NCI-H146 (cell line): ENCODE results near the gene ESRRG.
"Not testable (repeated sequence)": the region's sequence is repeated elsewhere in the genome, so short reads cannot be mapped to it uniquely, and the experiment has no call there.

Experiments
- DNase-seq: peaks from one replicate; lab custom pipeline; 2025; lab: John Stamatoyannopoulos, UW

The ESRRG gene

GRCh38 chr1:216704065-216704464, 19.2 kb downstream of the ESRRG start:
- not testable (repeated sequence) for DNase-seq

GRCh38 chr1:216702170-216702569, 21.1 kb downstream of the ESRRG start:
- no peak for DNase-seq

- no peak for DNase-seq
Measured at GRCh38 chr1:216700779-216701178, 22.4 kb downstream of the ESRRG start.

- DNase-seq, result no peak
Measured at GRCh38 chr1:216691710-216692109, 31.5 kb downstream of the ESRRG start.

GRCh38 chr1:216690603-216691002, 32.6 kb downstream of the ESRRG start:
- DNase-seq, result no peak

- DNase-seq, result no peak
Measured at GRCh38 chr1:216688127-216688657, 35.0 kb downstream of the ESRRG start.

GRCh38 chr1:216686860-216687766, 36.1 kb downstream of the ESRRG start:
- DNase-seq, result peak; percentile 18

- DNase-seq, result no peak
Measured at GRCh38 chr1:216682752-216683151, 40.5 kb downstream of the ESRRG start.

GRCh38 chr1:216679108-216679507, 44.1 kb downstream of the ESRRG start:
- no peak for DNase-seq

- DNase-seq, result no peak
Measured at GRCh38 chr1:216670118-216670883, 52.9 kb downstream of the ESRRG start.

GRCh38 chr1:216666441-216666840, 56.8 kb downstream of the ESRRG start:
- DNase-seq, result no peak

GRCh38 chr1:216665856-216666255, 57.4 kb downstream of the ESRRG start:
- no peak for DNase-seq

- no peak for DNase-seq
Measured at GRCh38 chr1:216665406-216665805, 57.8 kb downstream of the ESRRG start.

GRCh38 chr1:216662681-216663080, 60.5 kb downstream of the ESRRG start:
- DNase-seq, result no peak

- DNase-seq, result no peak
Measured at GRCh38 chr1:216660561-216660960, 62.7 kb downstream of the ESRRG start.

- DNase-seq, result no peak
Measured at GRCh38 chr1:216653001-216653400, 70.2 kb downstream of the ESRRG start.

GRCh38 chr1:216651826-216652418, 71.3 kb downstream of the ESRRG start:
- DNase-seq, result no peak

GRCh38 chr1:216643176-216643575, 80.1 kb downstream of the ESRRG start:
- no peak for DNase-seq

GRCh38 chr1:216641669-216642460, 81.4 kb downstream of the ESRRG start:
- no peak for DNase-seq

GRCh38 chr1:216640100-216640499, 83.1 kb downstream of the ESRRG start:
- DNase-seq, result no peak

GRCh38 chr1:216632980-216633379, 90.2 kb downstream of the ESRRG start:
- no peak for DNase-seq

- DNase-seq, result no peak
Measured at GRCh38 chr1:216630532-216630931, 92.7 kb downstream of the ESRRG start.
